HepG2 (cell line): ENCODE measurements around the gene CENPB. TPM values are rescaled to one million over a fixed set of nuclear protein-coding genes. Genes with fewer than 3 reads are reported as not detected.

Experiments
- AKNA ChIP-seq: sonication (generic); formaldehyde crosslinking; IDR thresholded peaks from 2 replicates; pipeline ENCODE4 v1.4.0; 2020; ENCODE audit warnings: missing genetic modification reagents, borderline replicate concordance
- CENPT ChIP-seq: sonication (generic); formaldehyde crosslinking; IDR thresholded peaks from 2 replicates; pipeline ENCODE4 v1.8.0; 2022; ENCODE audit warnings: low read depth, mild to moderate bottlenecking, moderate library complexity, missing genetic modification reagents
- DRAP1 ChIP-seq: IDR thresholded peaks from 2 replicates; pipeline ENCODE4 v1.6.1; 2016; ENCODE audit warnings: missing genetic modification reagents, missing compliant biosample characterization
- DZIP1 ChIP-seq: sonication (generic); formaldehyde crosslinking; IDR thresholded peaks from 2 replicates; pipeline ENCODE4 v1.5.0; 2020; ENCODE audit warnings: mild to moderate bottlenecking, missing genetic modification reagents
- HES4 ChIP-seq: sonication (generic); formaldehyde crosslinking; IDR thresholded peaks from 2 replicates; pipeline ENCODE4 v1.9.0; 2021; ENCODE audit warnings: mild to moderate bottlenecking, missing genetic modification reagents, borderline replicate concordance
- HINFP ChIP-seq: sonication (generic); formaldehyde crosslinking; IDR thresholded peaks from 2 replicates; pipeline ENCODE4 v1.4.0; 2020; ENCODE audit warnings: low read depth, mild to moderate bottlenecking, missing genetic modification reagents
- MZF1 ChIP-seq: sonication (generic); formaldehyde crosslinking; IDR thresholded peaks from 2 replicates; pipeline ENCODE4 v1.8.1; 2023; ENCODE audit warnings: mild to moderate bottlenecking, missing genetic modification reagents, borderline replicate concordance
- NR2F1 ChIP-seq, 2 experiments: fragments of 450-650 bp in 1 of 2; formaldehyde crosslinking in 1 of 2; IDR thresholded peaks; 2 replicates each; pipeline versions ENCODE4 v1.5.0 to v1.6.1; 2016 to 2020; ENCODE audit warnings: mild to moderate bottlenecking in 1 of 2, missing compliant biosample characterization in 1 of 2, missing genetic modification reagents in 1 of 2, moderate library complexity in 1 of 2
- ONECUT2 ChIP-seq: sonication (generic); formaldehyde crosslinking; IDR thresholded peaks from 2 replicates; pipeline ENCODE4 v1.4.0; 2020; ENCODE audit warnings: missing genetic modification reagents
- TRAFD1 ChIP-seq: sonication (generic); formaldehyde crosslinking; IDR thresholded peaks from 2 replicates; pipeline ENCODE4 v1.5.1; 2020; ENCODE audit warnings: missing genetic modification reagents, mild to moderate bottlenecking, borderline replicate concordance
- ZNF574 ChIP-seq: sonication (generic); formaldehyde crosslinking; IDR thresholded peaks from 2 replicates; pipeline ENCODE4 v1.4.0; 2020; ENCODE audit warnings: missing genetic modification reagents
- ZNF75D ChIP-seq: sonication (generic); formaldehyde crosslinking; IDR thresholded peaks from 2 replicates; pipeline ENCODE4 v1.8.1; 2023; ENCODE audit warnings: missing genetic modification reagents, mild to moderate bottlenecking, borderline replicate concordance
- polyA plus RNA-seq, 8 experiments: library from polyadenylated mRNA; depleted of rRNA in 3 of 8; stranded (reverse) in 7 of 8; unstranded in 1 of 8; fragments of >200 nt; fragmentation: Illumina TruSeq in 4 of 8; extraction: Trizol in 4 of 8; gene quantifications; 2 replicates each; pipeline versions ENCODE4 v1.2.1 to v1.2.3, GENCODE V29; 2011 to 2016; ENCODE audit warnings: low read depth in 4 of 8, missing spikeins in 1 of 8, mixed read lengths in 1 of 8; ENCODE audit not compliant: insufficient read depth in 1 of 8
- total RNA-seq, 5 experiments: library from RNA; depleted of rRNA; stranded (reverse); fragments of >200 nt; fragmentation: Illumina TruSeq; extraction: Trizol; gene quantifications; 2 replicates each; pipeline ENCODE4 v1.2.3, GENCODE V29; 2016; ENCODE audit warnings: low read depth in 1 of 5

Gene CENPB
- total and polyA plus RNA-seq, 2 of the 13 experiments (the other 11 are each of a cell fraction or from before 2014, with no cell fraction given) = 10.4 to 54.5 TPM

GRCh38 chr20:3768342-3769130 lies 18.0 kb downstream of the CENPB start (continued):
- TF ChIP-seq TRAFD1 (CRISPR knock-in tag) (no peak), DRAP1 (CRISPR knock-in tag) (no peak), NR2F1 (CRISPR knock-in tag; IDR thresholded peaks at IDR 0.05) (no peak), ZNF75D (CRISPR knock-in tag) (no peak), ONECUT2 (CRISPR knock-in tag) (no peak), CENPT (CRISPR knock-in tag) (no peak), DZIP1 (0 out of 2 replicates have a peak, but pooled peaks have one; percentile 19), HES4 (CRISPR knock-in tag) (no peak), ZNF574 (CRISPR knock-in tag) (no peak; the same call in 1 of the 2 replicates), AKNA (CRISPR knock-in tag) (no peak), HINFP (CRISPR knock-in tag) (peak; percentile 73), MZF1 (CRISPR knock-in tag) (peak; percentile 94; the same call in 1 of the 2 replicates)
